HG02884 (cell line): ENCODE measurements around the gene IFNLR1.

ENCODE experiments used
- ATAC-seq: cut with Tn5 transposase; IDR thresholded peaks from one replicate; pipeline ENCODE4 v1.9.1; 2021; ENCODE audit warnings: mild to moderate bottlenecking, moderate library complexity; ENCODE audit not compliant: unreplicated experiment

The IFNLR1 gene

DNA sequence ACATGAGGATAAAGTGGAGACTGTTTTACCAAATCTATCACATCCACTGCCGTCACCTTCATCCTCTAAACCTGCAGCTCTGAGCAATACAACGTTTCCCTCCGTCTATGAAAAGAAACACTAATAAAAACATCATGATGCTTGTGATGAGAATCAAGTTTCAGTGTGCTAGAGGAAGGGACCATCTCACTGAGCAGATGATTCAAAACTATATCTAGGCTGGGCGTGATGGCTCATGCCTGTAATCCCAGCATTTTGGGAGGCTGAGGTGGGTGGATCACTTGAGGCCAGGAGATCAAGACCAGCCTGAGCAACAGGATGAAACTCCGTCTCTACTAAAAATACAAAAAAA, 60.4 kb downstream of the IFNLR1 start:
- ATAC-seq = no peak

DNA sequence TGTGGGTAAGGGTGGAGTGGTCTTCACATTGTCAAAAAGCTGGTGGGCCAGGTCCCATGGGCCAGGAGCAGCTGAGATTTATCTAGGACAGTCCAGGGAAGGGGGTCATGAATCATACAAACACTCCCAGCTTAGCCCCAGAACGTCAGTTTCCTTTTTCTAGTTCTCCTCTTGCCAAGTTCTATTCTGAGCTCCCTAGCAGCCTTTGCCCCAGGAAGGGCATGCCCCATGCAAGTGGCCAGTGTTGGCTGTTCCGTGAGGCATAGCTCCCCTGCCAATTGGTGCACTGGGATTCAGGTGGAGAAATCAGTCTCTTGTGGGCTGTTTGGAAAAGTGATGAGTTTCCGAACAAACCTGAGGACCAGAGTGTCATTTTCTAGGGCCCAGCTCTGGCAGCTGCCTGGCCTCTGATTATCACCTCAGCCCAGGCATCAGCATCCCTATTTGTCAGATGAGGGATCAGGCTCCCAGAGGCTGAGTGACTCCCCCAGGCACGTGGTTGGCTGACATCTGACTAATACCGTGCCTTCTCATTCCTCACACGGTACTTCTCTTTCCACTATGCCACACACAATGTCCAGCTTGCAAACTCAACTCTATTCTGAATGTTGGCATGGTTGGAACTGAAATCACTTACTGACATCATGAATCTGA, 60.9 kb downstream of the IFNLR1 start:
- no peak for ATAC-seq

DNA sequence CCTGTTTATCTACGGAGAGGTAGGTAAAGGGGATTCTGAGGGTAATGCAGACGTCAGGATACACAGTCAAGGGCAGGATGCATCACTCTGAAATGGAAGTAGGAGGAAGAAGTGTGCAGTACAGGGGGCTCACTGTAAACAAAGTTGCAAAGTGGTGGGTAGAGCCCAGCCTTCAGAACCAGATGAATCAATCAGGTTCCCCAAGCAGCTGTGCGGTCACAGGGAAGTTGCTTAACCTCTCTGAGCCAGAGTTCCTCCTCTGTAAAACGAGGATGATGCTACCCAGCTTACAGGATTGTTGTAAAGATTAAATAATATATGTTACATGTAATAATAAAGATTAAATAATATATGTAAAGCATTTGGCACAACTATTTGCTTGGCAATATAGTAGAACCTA, 61.6 kb downstream of the IFNLR1 start:
- no peak for ATAC-seq

DNA sequence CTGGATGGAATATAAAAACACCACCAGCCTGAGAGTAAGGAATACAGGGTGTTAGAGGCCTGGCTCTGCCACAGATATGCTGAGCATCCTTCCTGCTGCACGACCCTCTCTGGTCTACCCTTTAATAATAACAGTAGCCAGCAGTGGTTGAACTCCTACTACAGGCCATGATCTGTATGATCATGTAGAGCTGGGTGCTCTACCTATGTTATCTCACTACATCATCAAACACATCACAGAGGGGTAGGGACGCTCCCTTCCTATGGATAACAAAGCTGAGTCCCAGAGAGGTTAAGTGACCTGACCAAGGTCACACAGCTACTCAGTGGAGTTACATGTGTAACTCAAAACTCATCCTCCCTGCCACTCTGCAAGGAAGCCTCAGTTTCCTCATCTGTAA, 62.1 kb downstream of the IFNLR1 start:
- ATAC-seq = no peak

DNA sequence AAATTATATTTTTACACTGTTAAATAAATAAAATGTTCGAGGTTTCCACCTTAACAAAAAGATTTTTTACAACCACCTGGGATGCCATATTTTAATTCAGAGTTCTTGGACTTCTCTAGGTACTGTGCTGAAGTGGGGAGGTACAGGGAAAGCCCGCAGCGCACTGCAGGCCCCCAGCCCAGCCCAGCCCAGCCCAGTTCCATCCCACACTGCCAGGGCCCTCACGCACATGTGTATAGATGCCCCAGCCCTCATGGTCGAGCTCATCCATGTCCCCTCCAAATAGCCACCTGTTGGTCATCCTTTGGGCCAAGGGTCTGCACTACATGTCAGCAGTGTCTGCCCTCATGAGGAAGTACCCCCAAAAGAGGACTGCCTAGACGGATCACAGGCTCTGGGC, 63.5 kb downstream of the IFNLR1 start:
- ATAC-seq = no peak

DNA sequence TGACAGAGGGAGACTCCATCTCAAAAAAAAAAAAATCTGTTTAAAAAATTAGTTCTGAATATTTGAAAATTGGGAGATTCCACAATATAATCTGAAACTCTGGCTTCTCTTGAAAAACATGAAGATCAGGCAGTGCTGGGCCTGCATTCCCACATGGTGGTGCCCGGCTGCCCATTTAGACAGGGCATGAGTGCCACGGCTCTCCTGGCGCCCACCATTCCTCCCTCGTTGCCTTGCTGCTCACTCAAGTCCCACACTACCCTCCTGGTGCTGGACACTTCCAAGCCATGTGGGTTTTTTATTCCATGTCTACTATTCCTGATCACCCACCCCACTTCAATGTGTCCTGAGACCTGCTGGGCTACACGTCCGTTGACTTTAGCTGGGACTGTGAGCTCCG, 64.3 kb downstream of the IFNLR1 start:
- no peak for ATAC-seq

DNA sequence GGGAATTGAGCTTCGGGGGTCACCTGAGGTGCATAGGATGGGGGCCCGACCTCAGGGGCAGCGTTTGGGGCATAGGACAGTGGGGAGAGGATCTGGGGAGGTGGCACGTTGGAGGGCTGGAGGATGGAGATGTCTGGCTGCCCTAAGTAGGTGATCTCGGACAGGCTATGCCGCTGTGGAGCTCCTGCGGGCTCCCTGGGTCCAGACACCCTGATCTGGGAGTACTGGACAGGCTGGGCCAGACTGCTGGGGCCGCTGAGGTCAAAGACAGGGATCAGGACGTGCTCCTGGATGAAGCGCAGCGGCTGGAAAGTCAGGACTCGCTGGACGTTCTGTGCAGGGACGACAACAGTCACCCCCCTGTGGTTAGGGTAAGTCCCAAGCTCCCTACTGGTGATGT, 65.7 kb downstream of the IFNLR1 start:
- ATAC-seq = no peak

DNA sequence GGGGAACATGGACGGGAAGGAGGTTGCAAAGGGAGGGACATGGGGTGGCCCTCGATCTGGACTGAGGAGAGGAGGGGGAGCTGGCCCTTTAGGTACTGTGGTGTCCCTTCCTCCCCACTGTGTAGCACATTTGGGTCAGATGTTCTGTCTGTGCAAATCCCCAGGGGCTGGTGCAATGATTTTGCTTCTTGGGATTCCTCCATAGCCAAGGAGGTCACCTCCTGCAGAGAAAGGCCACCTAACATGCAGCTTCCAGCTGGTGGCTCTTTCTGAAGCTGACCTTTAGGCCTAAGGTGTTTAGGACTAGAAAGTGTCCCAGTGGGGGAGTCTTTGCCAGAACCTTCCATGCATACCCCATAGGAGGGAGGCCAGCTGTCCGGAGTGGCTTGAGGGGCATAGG, 66.1 kb downstream of the IFNLR1 start:
- no peak for ATAC-seq

DNA sequence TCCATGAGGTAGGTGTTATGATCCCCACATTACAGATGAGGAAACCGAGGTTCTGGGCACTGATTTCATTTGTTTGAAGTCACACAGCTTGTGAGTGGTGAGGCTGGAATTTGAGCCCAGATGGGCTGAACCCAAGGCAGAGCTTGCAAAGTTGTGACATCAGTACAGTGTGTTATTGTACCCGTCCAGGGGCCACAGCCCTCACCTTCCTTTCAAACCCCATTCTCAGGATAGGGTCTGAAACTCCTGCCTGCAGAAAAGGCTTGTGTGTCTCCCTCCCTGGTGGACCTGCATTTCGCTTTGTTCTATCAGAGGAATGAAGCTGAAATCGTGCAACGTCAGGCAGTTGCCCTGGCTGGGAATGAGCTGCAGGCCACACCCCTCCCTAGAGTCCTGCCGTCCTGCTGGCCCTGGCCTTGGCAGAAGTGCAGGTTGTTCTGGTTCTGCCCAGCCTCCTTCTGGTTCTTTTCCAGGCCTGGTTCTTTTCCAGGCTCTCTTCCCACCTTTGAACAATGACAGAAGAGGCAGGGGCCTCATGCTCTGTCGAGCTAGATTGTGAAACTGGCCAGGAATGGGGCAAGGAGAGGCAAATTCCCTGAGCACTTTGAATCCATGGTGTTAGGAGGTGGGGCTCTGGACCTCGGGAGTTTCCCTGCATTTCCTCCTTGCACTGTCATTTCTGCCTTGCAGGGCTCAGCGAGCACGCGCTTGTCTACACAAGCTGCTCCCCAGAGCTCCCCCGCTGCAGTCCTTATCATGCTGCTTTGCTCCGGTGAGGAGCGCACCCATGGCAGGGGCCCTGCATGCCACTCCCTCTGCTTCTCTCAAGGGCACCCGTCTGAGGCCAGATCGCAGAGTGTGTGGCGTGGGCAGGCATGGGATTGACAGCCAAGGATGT, 67.0 kb downstream of the IFNLR1 start:
- no peak for ATAC-seq

DNA sequence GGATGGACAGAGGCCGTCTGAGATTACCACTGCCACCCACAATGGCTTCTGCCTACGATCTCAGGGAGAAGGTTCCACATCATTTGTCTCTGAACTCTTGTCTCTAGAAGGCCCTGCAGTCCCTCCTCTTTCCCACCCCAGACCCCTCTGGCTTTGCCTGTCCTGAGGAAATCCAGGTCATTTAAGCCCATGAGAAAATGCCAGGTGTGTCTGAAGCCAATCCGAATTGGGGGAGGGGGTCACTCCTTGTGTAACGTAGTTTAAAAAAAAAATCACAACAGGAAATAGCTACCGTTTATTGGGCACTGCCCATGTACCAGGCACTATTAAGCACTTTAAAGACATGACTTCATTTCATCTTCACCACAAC, 67.6 kb downstream of the IFNLR1 start:
- no peak for ATAC-seq

DNA sequence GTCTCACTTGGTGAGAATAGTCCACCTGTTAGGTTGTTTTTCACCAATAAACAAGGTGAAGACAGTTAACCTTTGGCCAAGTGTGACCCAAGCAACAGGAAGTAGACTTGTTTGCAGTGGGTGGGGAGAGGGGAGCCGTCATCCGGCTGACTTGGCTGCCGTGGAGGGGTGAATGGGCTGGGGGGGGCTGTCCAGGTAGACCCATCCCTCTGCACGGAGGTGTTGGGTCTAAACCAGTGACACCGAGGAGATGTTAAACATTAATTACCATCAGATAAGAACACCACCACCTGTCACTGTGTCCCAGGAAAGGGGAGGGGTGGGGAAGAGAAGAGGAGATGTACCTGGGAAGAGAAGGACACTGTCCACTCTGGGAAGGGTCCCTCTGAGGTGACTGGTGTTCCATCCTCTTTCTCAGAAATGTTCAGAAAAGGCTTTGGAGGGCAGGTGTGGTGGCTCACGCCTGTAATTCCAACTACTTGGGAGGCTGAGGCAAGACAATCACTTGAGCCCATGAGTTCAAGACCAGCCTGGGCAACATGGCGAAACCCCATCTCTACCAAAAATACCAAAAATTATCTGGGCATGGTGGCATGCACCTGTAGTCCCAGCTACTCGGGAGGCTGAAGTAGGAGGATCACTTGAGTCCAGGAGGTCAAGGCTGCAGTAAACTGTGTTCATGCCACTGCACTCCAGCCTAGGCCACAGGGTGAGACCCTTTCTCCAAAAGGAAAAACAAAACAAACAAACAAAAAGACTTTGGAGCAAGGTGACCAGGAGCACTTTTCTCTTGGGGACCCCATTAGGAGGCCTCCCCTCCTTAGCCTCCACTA, 68.5 kb downstream of the IFNLR1 start:
- ATAC-seq = no peak

DNA sequence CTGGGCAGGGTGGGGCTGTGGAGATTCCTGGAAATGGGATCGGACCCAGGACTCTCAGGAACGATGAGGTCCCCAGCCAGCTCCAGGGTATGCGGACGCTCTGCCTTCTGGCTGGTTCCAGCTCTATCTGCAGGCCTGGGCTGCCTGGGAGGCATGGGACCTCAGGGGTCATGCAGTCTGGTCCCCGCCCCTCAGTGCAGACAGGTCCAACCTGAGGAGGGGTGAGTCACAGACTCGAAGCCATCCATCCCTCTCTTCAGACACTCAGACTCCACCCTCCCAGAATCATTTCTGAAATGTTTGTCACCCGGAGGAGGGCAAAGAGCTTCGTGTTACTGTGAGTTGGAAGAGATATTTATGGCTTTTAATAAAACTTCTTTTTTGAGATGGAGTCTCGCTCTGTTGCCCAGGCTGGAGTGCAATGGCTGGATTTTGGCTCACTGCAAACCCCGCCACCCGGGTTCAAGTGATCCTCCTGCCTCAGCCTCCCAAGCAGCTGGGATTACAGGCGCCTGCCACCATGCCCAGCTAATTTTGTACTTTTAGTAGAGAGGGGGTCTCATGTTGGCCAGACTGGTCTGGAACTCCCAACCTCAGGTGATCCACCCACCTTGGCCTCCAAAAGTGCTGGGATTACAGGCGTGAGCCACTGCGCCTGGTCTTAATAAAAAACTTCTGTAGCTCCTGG, 69.2 kb downstream of the IFNLR1 start:
- no peak for ATAC-seq

DNA sequence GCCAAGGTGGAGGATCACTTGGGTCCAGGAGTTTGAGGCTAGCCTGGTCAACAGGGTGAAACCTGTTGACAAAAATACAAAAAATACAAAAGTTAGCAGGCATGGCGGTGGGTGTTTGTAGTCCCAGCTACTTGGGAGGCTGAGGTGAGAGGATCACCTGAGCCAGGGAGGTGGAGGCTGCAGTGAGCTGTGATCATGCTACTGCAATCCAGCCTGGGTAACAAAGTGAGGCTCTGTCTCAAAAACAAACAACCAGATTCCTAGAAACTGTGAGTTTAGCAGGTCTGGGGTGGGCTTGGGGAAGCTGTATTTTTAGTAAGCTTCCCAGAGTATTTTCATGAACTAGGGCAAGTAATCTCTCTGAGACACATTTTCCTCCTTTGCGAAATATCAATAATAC, 70.0 kb downstream of the IFNLR1 start:
- ATAC-seq = no peak

DNA sequence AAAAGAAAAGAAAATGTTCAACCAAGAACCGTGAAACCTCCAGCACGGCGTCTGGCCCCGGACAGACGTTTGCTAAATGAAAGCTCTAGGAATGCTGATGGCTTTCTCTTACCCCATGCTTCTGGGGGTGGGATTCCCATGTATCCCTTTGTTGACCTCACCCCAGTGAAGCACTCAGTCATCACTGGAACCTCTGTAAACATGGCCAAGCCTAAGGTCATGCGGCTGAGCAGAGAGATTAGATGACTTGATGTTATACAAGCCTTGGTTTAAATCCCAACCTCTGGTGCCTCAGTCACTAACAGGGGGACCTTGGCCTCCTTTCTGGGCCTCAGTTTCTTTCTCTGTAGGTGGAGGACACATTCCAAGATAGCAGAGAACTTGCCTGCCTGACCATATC, 72.3 kb downstream of the IFNLR1 start:
- ATAC-seq = no peak

DNA sequence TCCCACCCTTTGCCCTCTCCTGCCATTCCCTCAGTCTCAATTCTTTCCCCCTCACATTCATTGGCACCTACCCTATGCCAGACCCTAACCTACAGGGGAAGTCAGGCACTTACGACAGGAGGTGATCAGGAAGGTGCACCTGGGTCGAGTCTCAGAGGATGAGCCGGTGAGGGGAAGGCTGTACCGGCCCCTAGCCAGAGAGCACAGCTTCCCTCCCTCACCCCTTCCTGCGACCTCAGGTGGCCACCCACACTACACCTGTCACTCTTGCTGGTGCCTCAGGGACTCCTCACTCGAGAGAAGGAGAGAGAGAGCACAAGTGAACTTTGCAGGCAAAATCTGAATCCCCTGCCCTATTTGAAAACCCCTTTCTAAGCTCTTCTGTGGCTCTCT, 73.5 kb downstream of the IFNLR1 start:
- no peak for ATAC-seq

DNA sequence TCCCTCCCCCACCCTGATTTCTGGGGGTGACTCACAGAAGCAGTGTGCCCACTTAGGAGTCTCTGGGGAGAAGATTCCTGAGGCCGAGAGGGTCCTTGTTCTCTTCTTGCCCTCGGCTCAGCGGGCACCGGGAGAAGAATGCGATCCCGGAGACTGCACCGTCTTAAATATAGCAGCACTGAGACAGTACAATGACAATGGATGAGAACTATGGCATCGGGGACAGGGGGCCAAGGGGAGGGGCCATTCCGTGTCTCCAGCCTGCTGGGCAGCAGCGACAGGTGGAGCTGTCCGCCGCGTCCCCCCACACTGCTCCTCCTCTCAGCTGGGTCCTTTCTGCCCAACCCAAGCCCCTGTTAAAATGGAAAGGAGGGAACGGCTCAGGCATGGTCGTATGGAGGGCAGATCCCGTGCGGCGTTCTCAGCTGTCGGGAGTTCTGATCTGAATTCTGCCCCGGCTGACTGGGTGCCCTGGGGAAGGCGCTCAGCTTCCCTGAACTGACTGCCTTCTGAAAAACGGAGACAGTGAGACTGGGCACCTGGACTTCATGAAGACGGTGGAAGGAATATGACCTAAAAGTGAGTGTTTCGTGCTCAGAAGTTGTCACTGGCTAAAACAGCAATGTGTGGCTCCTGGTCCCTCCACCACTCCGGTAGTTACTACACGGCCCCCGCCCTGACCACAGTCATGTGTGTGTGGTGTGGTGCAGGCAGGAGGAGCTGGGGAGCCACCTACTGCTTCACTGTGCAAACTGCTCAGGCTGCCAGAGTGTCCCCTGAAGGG, 74.9 kb downstream of the IFNLR1 start, which contains the start of gene MYOM3:
MYOM3 (minus strand) TSS at position 140 of the 784 bp plus-strand sequence. CDS start 3,499 bp downstream, outside the sequence.
- no peak for ATAC-seq

DNA sequence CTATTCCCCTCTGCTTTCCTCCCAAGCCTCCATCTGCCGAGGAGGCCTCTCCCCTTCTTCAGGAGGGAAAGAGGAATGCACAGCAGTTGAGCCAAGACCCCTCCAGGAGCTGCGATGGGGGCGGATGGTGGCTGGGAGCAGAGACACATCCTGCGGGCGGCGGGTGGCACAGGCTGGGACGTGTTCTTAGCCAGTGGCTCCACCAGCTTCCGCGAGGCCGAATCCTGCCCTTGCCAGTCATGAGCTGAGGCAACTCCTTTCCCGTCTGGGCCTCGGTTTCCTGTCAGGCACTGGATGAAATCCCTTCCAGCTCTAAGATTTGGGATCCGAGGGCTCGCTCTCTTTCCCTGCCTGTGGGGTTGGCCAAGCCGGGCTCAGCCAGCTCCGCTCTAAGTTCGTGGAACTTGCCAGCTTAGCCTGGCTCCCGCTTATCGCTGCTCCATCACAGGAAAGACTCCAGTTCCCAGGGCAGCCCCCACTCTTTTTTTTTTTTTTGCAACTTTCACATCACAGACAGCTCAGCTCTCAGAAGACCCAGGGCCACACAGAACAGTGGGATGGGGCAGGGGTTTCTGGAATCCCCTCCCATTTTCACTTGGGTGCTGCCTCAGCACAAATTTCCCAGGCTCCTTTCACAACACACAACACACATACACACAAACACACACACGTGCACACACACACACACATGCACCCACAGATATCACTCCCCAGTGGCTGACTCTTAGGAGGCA, 75.7 kb downstream of the IFNLR1 start:
- ATAC-seq = no peak

DNA sequence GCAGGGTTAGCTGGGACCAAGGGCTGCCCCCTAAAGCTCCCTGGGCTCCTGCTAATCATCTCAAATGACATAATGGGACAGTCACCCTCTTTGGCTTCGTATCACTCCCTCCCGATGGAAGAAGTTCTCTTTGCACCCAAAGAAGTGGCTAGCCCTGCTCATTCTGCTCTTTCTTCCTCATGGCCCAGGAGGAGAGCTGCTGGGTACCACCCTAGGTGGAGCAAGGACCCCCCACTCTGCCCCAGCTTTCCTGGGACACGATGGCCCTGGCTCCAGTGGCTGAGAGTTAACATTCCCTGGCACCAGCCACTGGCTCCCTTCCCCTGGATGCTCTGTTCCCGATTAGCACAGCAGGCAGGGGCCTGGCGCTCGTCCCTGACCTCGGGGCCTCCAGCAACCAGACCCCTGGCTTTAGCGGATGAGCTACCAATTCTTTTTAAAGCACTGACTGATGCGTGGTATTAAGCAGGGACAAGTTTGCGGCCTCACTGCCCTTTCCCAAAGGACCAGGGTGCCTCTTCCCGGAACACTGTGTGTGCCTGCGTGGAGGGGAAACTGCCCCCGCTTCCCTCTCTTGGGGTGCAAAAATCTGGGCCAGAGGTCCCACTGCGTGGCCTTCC, 76.3 kb downstream of the IFNLR1 start:
- ATAC-seq = no peak
